ENCODE results near the gene SCAMP5. TPM values are rescaled to one million over a fixed set of nuclear protein-coding genes. Genes with fewer than 3 reads are reported as not detected.

SCAMP5 gene, protein sequence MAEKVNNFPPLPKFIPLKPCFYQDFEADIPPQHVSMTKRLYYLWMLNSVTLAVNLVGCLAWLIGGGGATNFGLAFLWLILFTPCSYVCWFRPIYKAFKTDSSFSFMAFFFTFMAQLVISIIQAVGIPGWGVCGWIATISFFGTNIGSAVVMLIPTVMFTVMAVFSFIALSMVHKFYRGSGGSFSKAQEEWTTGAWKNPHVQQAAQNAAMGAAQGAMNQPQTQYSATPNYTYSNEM
- total RNA-seq (2014; rRNA removed; shearing (Covaris generic)), result 4.0 and 4.4 TPM in 2 replicates

DNA sequence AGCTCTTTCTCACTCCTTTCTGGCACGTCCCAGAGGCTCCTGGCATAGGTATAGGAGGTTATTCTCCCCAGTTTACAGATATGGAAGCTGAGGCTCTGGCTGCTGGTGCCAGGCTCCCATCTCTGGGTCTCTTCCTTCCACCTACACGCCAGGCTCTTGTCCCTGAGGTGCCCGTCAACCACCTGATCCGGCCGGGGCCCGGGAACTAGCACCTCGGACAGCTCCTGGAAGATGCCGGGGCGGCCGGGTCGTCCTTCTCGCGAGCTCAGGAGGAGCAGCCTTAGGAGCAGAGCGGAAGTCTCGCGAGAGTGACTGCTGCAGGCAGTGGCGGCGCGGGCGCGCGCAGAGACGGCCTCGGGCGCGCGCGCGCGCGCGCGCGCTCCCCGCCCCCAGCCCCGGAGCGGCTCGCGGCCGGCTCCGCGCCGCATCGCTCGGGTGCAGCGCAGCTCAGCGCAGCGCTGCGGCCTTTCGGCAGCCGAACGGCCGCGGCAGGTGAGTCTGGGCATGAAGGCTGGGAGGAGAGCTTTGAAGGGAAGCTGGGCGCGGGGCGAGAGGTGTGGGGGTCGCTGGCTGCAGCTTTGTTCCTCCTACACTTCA, at the start of gene SCAMP5:
TSS of gene SCAMP5 (plus strand) at position 382 of the 597 bp plus-strand sequence. CDS start 16,277 bp downstream, outside the sequence.
- peak; percentile 91 for DNase-seq (ENCODE audit: low read depth)

DNA sequence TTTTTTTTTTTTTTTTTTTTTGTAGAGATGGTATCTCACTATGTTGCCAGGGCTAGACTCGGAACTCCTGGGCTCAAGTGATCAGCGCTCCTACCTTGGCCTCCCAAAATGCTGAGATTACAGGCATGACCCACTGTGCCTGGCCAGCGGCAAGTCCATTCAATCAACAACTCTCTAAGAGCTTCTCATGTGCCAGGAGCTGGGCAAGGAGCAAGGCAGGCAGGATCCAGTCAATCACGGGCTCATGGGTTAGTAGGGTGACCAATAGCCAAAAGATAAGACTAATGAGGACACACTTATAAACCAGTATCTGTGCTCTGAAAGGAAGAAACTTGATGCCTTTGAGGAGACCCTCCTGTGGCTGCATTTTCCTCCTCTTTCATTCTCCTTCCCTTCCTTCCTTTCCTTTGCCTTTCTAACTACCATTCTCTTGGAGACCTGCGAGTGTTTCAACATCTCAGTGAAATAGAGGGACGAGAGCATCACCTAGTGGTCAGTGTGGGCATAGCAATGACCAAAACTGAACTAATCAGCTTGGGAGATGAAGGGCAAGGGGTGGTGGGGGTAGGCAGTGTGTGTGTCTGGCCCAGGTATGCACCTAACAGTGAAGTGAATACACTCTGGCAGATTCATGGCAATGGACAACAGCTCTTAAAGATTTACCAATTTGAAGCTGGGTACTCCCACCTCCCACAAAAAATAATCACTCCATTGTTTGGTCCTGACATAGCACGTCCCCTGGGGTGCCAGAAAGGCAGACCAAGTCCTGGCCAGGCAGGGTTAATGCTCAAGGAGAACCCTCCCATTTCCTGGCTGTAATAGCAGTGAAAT, 45.1 kb upstream of the SCAMP5 start:
- peak; percentile 67 for DNase-seq (ENCODE audit: low read depth)

DNA sequence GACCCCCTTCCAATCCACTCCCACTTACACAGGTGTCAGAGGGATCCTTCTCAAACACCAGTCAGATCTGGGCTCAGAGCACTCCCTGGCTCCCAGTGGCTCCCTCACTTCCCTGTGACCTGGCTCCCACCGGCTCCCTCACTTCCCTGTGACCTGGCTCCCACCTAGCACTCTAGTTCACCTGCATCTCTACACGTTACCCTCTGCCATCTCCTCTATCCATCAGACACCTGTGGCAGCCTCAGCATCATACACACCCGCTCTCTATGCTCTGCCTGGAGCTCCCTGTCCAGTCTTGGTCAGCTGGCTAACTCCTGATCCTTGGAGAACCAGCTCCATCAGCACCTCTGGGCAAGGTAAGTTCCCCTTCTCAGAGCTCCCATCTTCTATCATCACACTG, 44.4 kb upstream of the SCAMP5 start:
- DNase-seq (ENCODE audit: low read depth), result no peak

- peak; percentile 51 for DNase-seq (ENCODE audit: low read depth)
Measured at GRCh38 chr15:74954515-74954914, 40.8 kb upstream of the SCAMP5 start.

DNA sequence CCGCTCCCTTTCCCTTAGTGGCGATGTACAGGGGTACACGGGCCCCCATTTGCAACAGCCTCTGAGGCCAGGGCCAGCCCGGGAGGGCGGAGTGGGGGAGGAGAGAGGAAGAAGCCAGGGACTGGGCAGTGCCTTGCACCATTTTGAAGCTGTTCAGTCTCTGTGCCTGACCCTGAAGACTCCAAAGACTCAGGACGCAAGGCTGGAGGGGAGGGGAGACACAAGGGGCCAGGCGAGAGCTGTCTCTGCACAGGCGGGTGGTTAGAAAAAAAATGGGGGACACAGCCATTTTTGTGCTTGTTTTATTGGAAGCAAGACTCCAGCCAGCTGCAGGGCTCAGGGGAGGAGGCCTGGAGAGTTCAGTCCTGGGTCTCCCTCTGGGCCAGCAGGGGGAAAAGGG, 40.3 kb upstream of the SCAMP5 start:
- DNase-seq (ENCODE audit: low read depth), result no peak

DNA sequence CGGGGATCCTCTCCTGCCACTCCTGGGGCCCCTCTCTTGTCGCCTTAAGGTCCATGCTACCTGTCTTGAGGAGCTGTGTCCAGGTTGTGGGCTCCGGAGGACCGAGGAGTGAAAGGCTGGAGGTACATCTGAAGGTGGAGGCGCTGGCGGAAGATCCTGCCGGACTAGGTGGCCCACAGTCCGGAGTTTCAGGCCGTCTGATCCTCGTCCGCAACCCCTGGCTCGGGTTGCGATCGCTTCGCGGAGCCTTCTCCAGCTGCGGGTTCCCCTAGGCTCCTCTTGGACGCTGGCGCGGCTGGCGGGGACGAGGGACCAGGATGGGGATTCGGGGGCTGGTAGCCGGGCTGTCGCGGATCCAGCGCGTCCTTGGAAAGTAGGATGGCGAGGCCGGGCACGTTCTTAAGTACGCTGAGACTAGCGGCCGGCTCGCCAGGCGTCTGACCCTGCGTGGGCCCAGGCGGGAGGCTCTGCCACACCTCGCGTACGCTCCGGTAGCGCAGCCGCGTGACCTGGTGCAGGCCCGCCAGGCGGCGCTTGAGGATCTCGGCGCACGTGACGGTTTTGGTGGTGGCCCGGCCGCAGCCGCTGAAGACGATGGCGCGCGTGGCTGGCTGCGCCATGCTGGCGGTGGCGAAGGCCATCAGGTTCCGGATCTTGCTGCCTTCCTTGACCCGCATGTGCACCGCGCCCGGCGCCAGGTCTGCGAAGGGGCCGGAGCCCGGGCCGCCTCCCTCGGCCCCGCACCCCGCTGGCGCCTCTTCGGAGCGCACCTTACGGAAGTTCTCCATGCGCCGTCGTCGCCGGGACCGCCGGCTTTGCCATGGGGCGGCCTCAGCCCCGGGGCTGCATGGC, 39.3 kb upstream of the SCAMP5 start:
- peak; percentile 76 for DNase-seq (ENCODE audit: low read depth)

GRCh38 chr15:74956648-74957475, 38.5 kb upstream of the SCAMP5 start, which contains the start of gene RPP25:
Gene RPP25 (minus strand): TSS chr15:74956772. CDS start chr15:74956583, 189 bp downstream.
- peak; percentile 83 for DNase-seq (ENCODE audit: low read depth)

- DNase-seq (ENCODE audit: low read depth), result peak; percentile 63
Measured at GRCh38 chr15:74957476-74958035, 37.8 kb upstream of the SCAMP5 start.

GRCh38 chr15:74958320-74958907, 36.9 kb upstream of the SCAMP5 start:
- peak; percentile 79 for DNase-seq (ENCODE audit: low read depth)

DNA sequence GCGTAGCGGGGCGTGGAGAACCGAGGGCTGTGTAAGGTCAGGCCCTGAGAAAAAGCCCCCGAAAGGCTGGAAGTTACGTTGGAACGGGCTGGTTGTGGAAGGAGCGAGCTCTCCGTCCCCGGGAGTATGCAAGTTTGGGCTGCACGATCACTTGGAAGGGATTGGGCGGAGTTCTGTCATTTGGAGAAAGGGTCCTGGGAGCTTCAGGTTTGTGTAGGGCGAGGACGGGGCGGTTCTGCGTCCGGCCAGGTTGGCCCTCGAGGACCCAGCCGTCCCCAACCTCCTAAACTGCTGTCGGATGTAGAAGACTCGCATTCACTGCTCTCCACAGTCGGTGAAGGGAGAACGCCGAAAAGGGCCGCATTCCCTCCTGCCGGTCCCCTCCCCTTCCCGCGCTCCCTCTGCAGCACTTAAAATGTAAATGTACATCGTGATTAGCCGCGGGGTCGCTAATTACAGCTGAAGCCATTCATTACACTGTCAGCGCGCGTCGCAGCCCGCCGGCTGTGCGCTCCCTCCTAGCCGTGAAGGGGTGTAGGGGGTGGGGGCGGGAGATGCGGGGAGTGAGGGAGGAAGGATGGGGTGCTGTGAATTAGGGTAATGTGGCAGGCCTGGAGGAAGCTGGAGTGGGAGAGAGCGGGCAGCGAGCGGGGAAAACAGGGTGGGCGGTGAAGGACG, 36.3 kb upstream of the SCAMP5 start:
- DNase-seq (ENCODE audit: low read depth), result no peak

- DNase-seq (ENCODE audit: low read depth), result no peak
Measured at GRCh38 chr15:74959586-74959939, 35.8 kb upstream of the SCAMP5 start.

DNA sequence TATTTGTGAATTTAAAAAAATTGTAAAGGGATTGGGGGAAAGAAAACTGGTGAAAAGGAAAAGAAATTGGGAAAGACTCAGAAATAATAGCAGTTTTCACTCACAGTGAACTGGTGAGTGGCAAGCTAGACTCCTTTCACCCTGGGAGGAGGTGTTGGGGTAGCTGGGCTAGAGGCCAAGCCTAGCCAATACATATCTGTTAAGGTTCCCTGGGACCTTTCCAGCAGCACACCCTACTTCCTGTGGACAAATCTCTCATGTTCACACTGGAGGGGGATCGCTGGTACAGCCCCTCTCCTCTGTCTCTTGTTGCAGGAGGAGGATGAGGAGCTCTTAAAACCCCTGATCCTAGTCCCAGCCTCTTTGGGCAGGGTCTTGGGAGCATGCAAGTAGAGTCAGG, 35.1 kb upstream of the SCAMP5 start:
- DNase-seq (ENCODE audit: low read depth), result no peak

DNA sequence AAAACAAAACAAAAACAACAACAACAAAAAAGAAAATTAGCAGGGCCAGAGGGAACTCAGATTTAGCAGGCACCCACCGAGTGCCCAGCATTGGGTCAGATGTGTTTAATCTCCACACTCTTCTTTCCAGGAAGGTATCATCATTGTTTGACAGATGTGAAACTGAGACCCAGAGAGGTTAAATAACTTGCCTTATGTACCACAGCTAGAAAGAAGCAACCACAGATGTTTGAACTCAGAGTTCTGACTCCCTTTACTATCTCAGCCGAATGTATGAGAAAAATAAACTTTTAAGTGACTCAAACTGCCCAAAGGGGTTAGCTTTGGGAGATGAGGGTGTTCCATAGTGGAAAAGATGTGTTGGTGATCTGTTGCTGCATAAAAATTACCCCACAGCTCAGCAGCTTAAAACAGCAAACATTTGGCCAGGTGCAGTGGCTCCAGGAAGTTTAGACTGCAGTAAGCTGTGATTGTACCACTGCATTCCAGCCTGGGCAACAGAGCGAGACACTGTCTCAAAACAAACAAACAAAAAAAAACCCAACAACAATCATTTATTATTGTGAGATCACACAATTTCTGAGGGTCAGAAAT, 34.3 kb upstream of the SCAMP5 start:
- peak; percentile 21 for DNase-seq (ENCODE audit: low read depth)

DNA sequence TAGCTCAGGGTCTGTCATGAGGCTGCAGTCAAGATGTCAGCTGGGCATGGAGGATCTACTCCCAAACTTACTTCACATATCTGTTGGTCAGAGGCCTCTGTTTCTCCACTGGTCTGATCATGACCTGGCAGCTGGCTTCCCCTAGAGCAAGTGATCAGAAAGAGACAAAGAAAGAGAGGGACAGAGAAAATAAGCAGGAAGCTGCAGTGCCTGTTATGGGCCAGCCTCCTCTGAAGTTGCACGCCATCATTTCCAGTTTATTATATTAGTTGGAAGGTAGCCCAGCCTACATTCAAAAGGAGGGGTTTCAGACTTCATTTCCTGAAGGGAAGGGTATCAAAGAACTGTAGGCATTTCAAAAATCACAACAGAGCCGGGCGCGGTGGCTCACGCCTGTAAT, 33.7 kb upstream of the SCAMP5 start:
- no peak for DNase-seq (ENCODE audit: low read depth)

GRCh38 chr15:74962219-74962618, 33.1 kb upstream of the SCAMP5 start:
- no peak for DNase-seq (ENCODE audit: low read depth)

DNA sequence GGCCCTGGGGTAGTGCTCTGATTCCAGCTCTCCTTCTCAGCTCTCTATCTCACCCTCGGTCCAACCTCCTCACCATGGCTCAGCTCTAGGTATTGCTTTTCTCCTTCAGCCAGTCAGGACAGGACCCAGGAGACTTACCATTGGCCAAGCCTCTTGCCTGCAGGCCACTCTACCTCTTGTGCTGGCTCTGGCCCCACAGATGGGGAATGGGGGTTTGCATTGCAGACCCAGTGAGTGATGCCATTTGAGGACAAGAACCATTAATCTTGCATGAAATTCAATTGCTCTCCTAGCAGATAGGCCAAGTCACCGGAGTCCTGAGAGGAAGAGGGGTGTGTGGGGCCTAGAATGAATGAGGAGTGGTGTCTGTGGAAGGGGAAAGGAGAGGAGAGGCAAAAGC, 32.7 kb upstream of the SCAMP5 start:
- DNase-seq (ENCODE audit: low read depth), result no peak

DNA sequence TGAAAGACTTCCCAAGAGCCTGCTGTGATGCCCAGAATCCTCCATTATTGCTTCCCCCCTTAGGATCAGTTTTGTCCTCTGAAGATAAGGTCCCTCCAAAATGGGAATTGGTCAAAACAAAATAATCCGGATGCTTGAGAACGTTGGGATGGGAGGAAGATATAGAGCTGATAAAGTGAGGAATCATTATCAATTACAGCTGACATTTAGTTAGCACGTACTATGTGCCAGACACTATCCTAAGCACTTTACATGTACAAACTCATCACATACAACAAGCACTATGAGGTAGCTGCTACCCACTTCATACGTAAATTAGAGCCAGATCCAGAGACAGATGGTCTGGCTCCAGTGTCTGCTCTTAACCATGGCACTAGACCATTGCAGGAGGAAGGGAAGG, 32.1 kb upstream of the SCAMP5 start:
- no peak for DNase-seq (ENCODE audit: low read depth)

GRCh38 chr15:74964794-74965193, 30.6 kb upstream of the SCAMP5 start:
- peak; percentile 63 for DNase-seq (ENCODE audit: low read depth)

DNA sequence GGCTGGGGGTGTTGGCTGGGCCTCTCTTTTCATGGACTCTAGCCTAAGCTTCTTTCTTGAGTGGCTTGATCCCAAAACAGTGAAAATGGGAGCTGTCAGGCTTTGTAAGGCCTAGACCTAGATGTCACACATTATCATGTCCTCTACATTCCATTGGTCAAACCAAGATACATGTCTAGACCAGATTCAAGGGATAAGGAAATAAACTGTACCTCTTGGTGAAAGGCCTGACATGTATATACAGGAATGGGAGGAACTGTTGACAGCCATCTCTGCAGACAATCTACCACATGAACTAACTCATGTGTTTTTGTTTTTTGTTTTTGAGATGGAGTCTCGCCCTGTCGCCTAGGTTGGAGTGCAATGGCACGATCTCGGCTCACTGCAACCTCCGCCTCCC, 27.7 kb upstream of the SCAMP5 start:
- no peak for DNase-seq (ENCODE audit: low read depth)
